SK-N-SH treated with all-trans-retinoic acid at 6 μM for 48 hours (cell line): ENCODE data around the gene SSTR5.

Source experiments
- ATAC-seq: fragments of 200-7000 bp; cut with Tn5 transposase; 3 replicates; pipeline ENCODE4 v1.9.1; 2020; ENCODE audit warnings: mild to moderate bottlenecking, moderate library complexity
- ARNTL ChIP-seq: fragments of 450-650 bp; formaldehyde crosslinking; IDR thresholded peaks from 2 replicates; pipeline ENCODE4 v1.5.0; 2020; ENCODE audit warnings: low read depth, mild to moderate bottlenecking, moderate library complexity, borderline replicate concordance
- BACH2 ChIP-seq: fragments of 250-450 bp; sonication (Bioruptor Pico); IDR thresholded peaks from 2 replicates; pipeline ENCODE4 v1.9.0; 2021; ENCODE audit warnings: mild to moderate bottlenecking, borderline replicate concordance
- CSDC2 ChIP-seq: fragments of 250-450 bp; sonication (Bioruptor Pico); IDR thresholded peaks from 2 replicates; pipeline ENCODE4 v1.5.0; 2020; ENCODE audit warnings: mild to moderate bottlenecking, moderate library complexity
- CSRNP3 ChIP-seq: fragments of 250-450 bp; sonication (Bioruptor Pico); IDR thresholded peaks from 2 replicates; pipeline ENCODE4 v1.5.1; 2021; ENCODE audit warnings: mild to moderate bottlenecking, moderate library complexity
- ESRRG ChIP-seq: fragments of 250-450 bp; sonication (Bioruptor Pico); IDR thresholded peaks from 2 replicates; pipeline ENCODE4 v1.6.1; 2021; ENCODE audit warnings: mild to moderate bottlenecking
- GLIS3 ChIP-seq: fragments of 250-450 bp; sonication (Bioruptor Pico); IDR thresholded peaks from 2 replicates; pipeline ENCODE4 v1.5.0; 2020; ENCODE audit warnings: mild to moderate bottlenecking, moderate library complexity
- ISL1 ChIP-seq: fragments of 250-450 bp; sonication (Bioruptor Pico); IDR thresholded peaks from 2 replicates; pipeline ENCODE4 v2.1.2; 2022; ENCODE audit warnings: mild to moderate bottlenecking, moderate library complexity
- OSR1 ChIP-seq: fragments of 250-450 bp; sonication (Bioruptor Pico); IDR thresholded peaks from 2 replicates; pipeline ENCODE4 v1.8.0; 2022; ENCODE audit warnings: moderate library complexity, mild to moderate bottlenecking, inconsistent platforms
- POU6F1 ChIP-seq: fragments of 250-450 bp; sonication (Bioruptor Pico); IDR thresholded peaks from 2 replicates; pipeline ENCODE4 v1.8.0; 2021; ENCODE audit warnings: low read depth, mild to moderate bottlenecking, moderate library complexity, borderline replicate concordance
- PPARA ChIP-seq: fragments of 250-450 bp; sonication (Bioruptor Pico); IDR thresholded peaks from 2 replicates; pipeline ENCODE4 v1.5.0; 2020; ENCODE audit warnings: mild to moderate bottlenecking, borderline replicate concordance
- RARB ChIP-seq: fragments of 250-450 bp; sonication (Bioruptor Pico); IDR thresholded peaks from 2 replicates; pipeline ENCODE4 v1.8.0; 2021; ENCODE audit warnings: mild to moderate bottlenecking, moderate library complexity
- TOX ChIP-seq: fragments of 250-450 bp; sonication (Bioruptor Pico); IDR thresholded peaks from 2 replicates; pipeline ENCODE4 v1.8.0; 2021; ENCODE audit warnings: mild to moderate bottlenecking, moderate library complexity, borderline replicate concordance
- TSHZ2 ChIP-seq: fragments of 250-450 bp; sonication (Bioruptor Pico); IDR thresholded peaks from 2 replicates; pipeline ENCODE4 v1.5.0; 2020; ENCODE audit warnings: mild to moderate bottlenecking, moderate library complexity
- ZC3H10 ChIP-seq: fragments of 250-450 bp; sonication (Bioruptor Pico); IDR thresholded peaks from 2 replicates; pipeline ENCODE4 v1.5.1; 2021; ENCODE audit warnings: mild to moderate bottlenecking, moderate library complexity
- ZFP30 ChIP-seq: fragments of 450-650 bp; formaldehyde crosslinking; IDR thresholded peaks from 2 replicates; pipeline ENCODE4 v1.5.0; 2022; ENCODE audit warnings: mild to moderate bottlenecking, moderate library complexity
- ZNF565 ChIP-seq: fragments of 450-650 bp; formaldehyde crosslinking; conservative IDR thresholded peaks from 2 replicates; pipeline ENCODE4 v1.5.0; 2020; ENCODE audit warnings: low read depth, mild to moderate bottlenecking, moderate library complexity
- ZNF70 ChIP-seq: fragments of 450-650 bp; formaldehyde crosslinking; IDR thresholded peaks from 2 replicates; pipeline ENCODE4 v1.5.0; 2020; ENCODE audit warnings: mild to moderate bottlenecking, moderate library complexity
- TF ChIP-seq, protein P1 (sequence below): fragments of 250-450 bp; sonication (Bioruptor Pico); IDR thresholded peaks from 2 replicates; pipeline ENCODE4 v1.5.1; 2020; ENCODE audit warnings: low read depth, mild to moderate bottlenecking, moderate library complexity

Gene SSTR5

DNA sequence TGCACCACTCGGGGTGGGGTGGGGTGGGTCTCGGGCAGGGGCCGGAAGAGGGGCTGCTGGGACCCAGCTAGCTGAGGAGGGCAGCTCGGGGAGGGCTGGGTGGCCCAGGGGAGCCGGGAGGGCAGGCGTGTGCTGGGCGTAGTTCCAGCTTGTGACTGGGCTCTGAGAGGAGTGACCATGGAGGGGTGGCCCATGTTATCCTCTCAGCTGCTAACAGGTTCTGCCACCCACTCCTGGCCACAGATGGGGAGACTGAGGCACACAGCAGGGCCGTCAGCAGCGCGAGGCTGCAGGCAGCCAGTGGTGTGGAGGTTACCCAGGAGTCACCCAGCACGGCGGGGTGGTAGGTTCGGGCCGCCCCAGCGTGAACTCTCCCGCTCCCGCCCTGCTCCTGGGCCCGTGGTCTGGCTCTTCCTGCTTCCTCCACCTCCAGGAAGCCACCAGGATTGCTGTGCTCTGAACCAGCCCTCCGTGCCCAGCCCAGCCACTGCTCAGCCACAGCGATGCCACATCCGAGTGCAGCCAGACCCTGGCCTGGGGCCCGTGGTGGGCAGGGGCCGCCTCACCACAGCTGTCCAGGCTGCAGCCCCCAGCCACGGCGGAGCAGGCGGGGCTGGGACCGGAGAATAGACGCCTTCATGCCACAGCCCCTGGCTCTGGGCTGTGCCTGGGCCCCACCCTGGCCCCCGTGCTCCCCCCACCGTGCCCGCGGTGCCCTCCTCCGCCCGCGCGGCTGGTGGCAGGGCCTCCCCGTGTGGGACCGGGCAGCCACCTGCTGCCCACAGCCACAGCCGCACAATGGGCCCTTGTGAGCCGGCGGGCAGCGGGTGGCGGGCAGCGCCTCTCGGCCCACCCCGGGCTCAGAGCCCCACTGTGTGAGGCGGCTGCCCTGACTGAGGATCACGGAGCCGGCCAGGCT, 26.3 kb upstream of the SSTR5 start:
- no peak for ATAC-seq
- TF ChIP-seq TOX (CRISPR knock-in tag) (no peak), CSDC2 (no peak), ARNTL (CRISPR knock-in tag) (no peak)
- TF ChIP-seq, all 23 proteins: peak for 0

DNA sequence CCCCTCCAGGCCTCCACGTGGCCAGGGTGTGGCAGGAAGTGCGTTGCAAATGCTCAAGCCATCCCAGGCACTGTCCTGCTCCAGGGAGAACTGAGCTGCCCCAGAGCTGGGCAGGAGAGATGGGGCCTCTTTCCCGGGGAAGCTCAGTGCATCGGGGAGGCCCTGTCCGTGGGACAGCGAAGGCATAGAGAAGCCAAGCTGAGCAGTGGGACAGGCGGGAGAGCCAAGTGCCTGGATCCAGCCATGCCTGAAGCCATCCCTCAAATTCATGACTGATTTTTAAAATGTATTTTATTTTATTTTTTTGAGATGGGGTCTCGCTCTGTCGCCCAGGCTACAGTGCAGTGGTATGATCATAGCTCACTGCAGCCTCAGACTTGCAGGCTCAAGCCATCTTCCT, 25.4 kb upstream of the SSTR5 start:
- TF ChIP-seq TSHZ2 (CRISPR knock-in tag) (no peak), RARB (CRISPR knock-in tag) (no peak), POU6F1 (CRISPR knock-in tag) (no peak), PPARA (CRISPR knock-in tag) (no peak)
- no peak for ATAC-seq

GRCh38 chr16:1047801-1048200, 24.7 kb upstream of the SSTR5 start:
- ATAC-seq, result no peak
- TF ChIP-seq ISL1 (CRISPR knock-in tag) (no peak), ARNTL (CRISPR knock-in tag) (no peak), ZNF70 (CRISPR knock-in tag) (no peak), CSRNP3 (CRISPR knock-in tag) (no peak), GLIS3 (CRISPR knock-in tag) (no peak), POU6F1 (CRISPR knock-in tag) (no peak), ZFP30 (no peak), ZC3H10 (no peak), RARB (CRISPR knock-in tag) (no peak), OSR1 (CRISPR knock-in tag) (no peak), BACH2 (no peak), PPARA (CRISPR knock-in tag) (no peak)
- TF ChIP-seq, protein P1, sequence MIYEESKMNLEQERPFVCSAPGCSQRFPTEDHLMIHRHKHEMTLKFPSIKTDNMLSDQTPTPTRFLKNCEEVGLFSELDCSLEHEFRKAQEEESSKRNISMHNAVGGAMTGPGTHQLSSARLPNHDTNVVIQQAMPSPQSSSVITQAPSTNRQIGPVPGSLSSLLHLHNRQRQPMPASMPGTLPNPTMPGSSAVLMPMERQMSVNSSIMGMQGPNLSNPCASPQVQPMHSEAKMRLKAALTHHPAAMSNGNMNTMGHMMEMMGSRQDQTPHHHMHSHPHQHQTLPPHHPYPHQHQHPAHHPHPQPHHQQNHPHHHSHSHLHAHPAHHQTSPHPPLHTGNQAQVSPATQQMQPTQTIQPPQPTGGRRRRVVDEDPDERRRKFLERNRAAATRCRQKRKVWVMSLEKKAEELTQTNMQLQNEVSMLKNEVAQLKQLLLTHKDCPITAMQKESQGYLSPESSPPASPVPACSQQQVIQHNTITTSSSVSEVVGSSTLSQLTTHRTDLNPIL, result no peak

GRCh38 chr16:1048442-1049112, 24.0 kb upstream of the SSTR5 start:
- peak; percentile 64 for ATAC-seq
- no peak for TF ChIP-seq ISL1 (CRISPR knock-in tag)
- TF ChIP-seq ZNF565 (CRISPR knock-in tag), result no peak
- no peak for TF ChIP-seq CSRNP3 (CRISPR knock-in tag)
- TF ChIP-seq BACH2, result no peak
- TF ChIP-seq GLIS3 (CRISPR knock-in tag), result no peak
- TF ChIP-seq, protein P1, result no peak
- TF ChIP-seq TSHZ2 (CRISPR knock-in tag), result no peak
- no peak for TF ChIP-seq ZC3H10
- TF ChIP-seq ESRRG (CRISPR knock-in tag), result no peak
